Thyroid gland (tissue), 4 donors: ENCODE data around the gene CEP152. TPM values are rescaled to one million over a fixed set of nuclear protein-coding genes. Genes with fewer than 3 reads are reported as not detected.

ENCODE experiments used
- DNase-seq, 2 donors: peaks; one replicate each; pipeline ENCODE4 v3.0.0-alpha.2; 2019
- H3K27ac ChIP-seq, 3 donors: fragments of 200-600 bp; sonication (generic); 1 replicate in 2 of 3; 2 replicates in 1 of 3; pipeline ENCODE4 v1.5.1; 2016 to 2019; ENCODE audit warnings: mild to moderate bottlenecking in 1 of 3, moderate library complexity in 1 of 3
- H3K27me3 ChIP-seq: fragments of 200-600 bp; sonication (generic); one replicate; pipeline ENCODE4 v1.5.1; 2019
- H3K36me3 ChIP-seq, 2 donors: fragments of 200-600 bp; sonication (generic); one replicate each; pipeline ENCODE4 v1.5.1; 2016 to 2019
- H3K4me1 ChIP-seq, 2 donors: fragments of 200-600 bp; sonication (generic); one replicate each; pipeline ENCODE4 v1.5.1; 2017 to 2019
- H3K4me3 ChIP-seq, 3 donors: fragments of 200-600 bp; sonication (generic); replicated peaks in 1 of 3; 1 replicate in 2 of 3; 2 replicates in 1 of 3; pipeline ENCODE4 v1.5.1; 2016; ENCODE audit warnings: mild to moderate bottlenecking in 1 of 3
- H3K9me3 ChIP-seq: fragments of 200-600 bp; sonication (generic); one replicate; pipeline ENCODE4 v1.5.1; 2017
- CTCF ChIP-seq, 6 experiments: fragments of 200-600 bp in 3 of 6; fragments of 450-650 bp in 3 of 6; sonication (generic) in 3 of 6; IDR thresholded peaks; one replicate each; pipeline ENCODE4 v1.5.1; 2016 to 2019; ENCODE audit warnings: antibody characterized with exemption in 6 of 6, mild to moderate bottlenecking in 2 of 6, inconsistent platforms in 1 of 6, moderate library complexity in 1 of 6
- POLR2A ChIP-seq, 2 donors: fragments of 450-650 bp; IDR thresholded peaks; one replicate each; pipeline ENCODE4 v1.6.1; 2017; ENCODE audit warnings: antibody characterized with exemption in 2 of 2, mild to moderate bottlenecking in 2 of 2, moderate library complexity in 1 of 2
- WGBS, 2 donors: methylation state at CpG; one replicate each; pipeline ENCODE4 v1.1.5; 2017; 5-methylcytosine and 5-hydroxymethylcytosine counted together
- intact Hi-C: fragments of 100-400 bp; cut with DNase I; formaldehyde crosslinking; loops from one replicate; pipeline ENCODE4 v1.15.1; 2023
- total RNA-seq, 4 donors: library from RNA; depleted of rRNA; stranded (reverse); fragments of >200 nt; gene quantifications; one replicate each; pipeline ENCODE4 v1.2.3, GENCODE V29; 2016

Gene CEP152
- total RNA-seq, 4 donors from 2014 or later, result 5.5 to 7.7 (median 6.8) TPM

GRCh38 chr15:48705381-48705780 is 105.5 kb downstream of the CEP152 start:
- H3K4me3 ChIP-seq, result no peak overlapping the region
- H3K27me3 ChIP-seq, result no peaks in the 10 kb centered on the region
- H3K36me3 ChIP-seq, result no peaks in the 10 kb centered on the region
- 86 to 90% methylated on average over 1 of the region's 1 CpG for WGBS, 2 donors
- DNase-seq, result no peak
- intact Hi-C loops, result no loop called here
- no peaks in the 10 kb centered on the region for H3K9me3 ChIP-seq
- TF ChIP-seq POLR2A (IDR thresholded peaks at IDR 0.05), result no peak
- no peak for TF ChIP-seq CTCF (IDR thresholded peaks at IDR 0.05)
- no peak overlapping the region for H3K27ac ChIP-seq
- no peaks in the 10 kb centered on the region for H3K4me1 ChIP-seq

GRCh38 chr15:48703544-48703943 is 107.3 kb downstream of the CEP152 start:
- WGBS, 2 donors, result 92 to 98% methylated on average over 1 of the region's 1 CpG
- TF ChIP-seq CTCF (IDR thresholded peaks at IDR 0.05), result no peak
- TF ChIP-seq POLR2A (IDR thresholded peaks at IDR 0.05), result no peak
- Histone ChIP-seq H3K27me3 (no peaks in the 10 kb centered on the region), H3K4me1 (no peaks in the 10 kb centered on the region), H3K27ac (no peak overlapping the region), H3K9me3 (no peaks in the 10 kb centered on the region), H3K4me3 (no peak overlapping the region), H3K36me3 (no peaks in the 10 kb centered on the region)
- no peak for DNase-seq
- intact Hi-C loops, result no loop called here

GRCh38 chr15:48702569-48703236 is 108.2 kb downstream of the CEP152 start:
- no peaks in the 10 kb centered on the region for H3K9me3 ChIP-seq
- DNase-seq, result no peak
- H3K4me1 ChIP-seq, result no peaks in the 10 kb centered on the region
- H3K27ac ChIP-seq, result no peak overlapping the region
- H3K27me3 ChIP-seq, result no peaks in the 10 kb centered on the region
- no peak for TF ChIP-seq CTCF (IDR thresholded peaks at IDR 0.05)
- TF ChIP-seq POLR2A (IDR thresholded peaks at IDR 0.05), result no peak
- 96 to 98% methylated on average over 2 of the region's 2 CpGs for WGBS, 2 donors
- H3K4me3 ChIP-seq, result no peak overlapping the region
- H3K36me3 ChIP-seq, result no peaks in the 10 kb centered on the region
- intact Hi-C loops, result no loop called here

GRCh38 chr15:48696627-48697312 is 114.1 kb downstream of the CEP152 start:
- TF ChIP-seq CTCF (IDR thresholded peaks at IDR 0.05), result no peak
- TF ChIP-seq POLR2A (IDR thresholded peaks at IDR 0.05), result no peak
- DNase-seq, result no peak
- Histone ChIP-seq H3K4me3 (no peak overlapping the region), H3K27ac (no peak overlapping the region), H3K4me1 (no peaks in the 10 kb centered on the region), H3K9me3 (no peaks in the 10 kb centered on the region), H3K36me3 (no peaks in the 10 kb centered on the region), H3K27me3 (no peaks in the 10 kb centered on the region)
- intact Hi-C loops, result no loop called here
- 47 to 51% methylated on average over 3 of the region's 3 CpGs for WGBS, 2 donors

GRCh38 chr15:48695827-48696573 is 114.9 kb downstream of the CEP152 start:
- H3K27ac ChIP-seq, result no peak overlapping the region
- TF ChIP-seq POLR2A (IDR thresholded peaks at IDR 0.05), result no peak
- no peak overlapping the region for H3K4me3 ChIP-seq
- H3K4me1 ChIP-seq, result no peaks in the 10 kb centered on the region
- 75% methylated on average over 6 of the region's 6 CpGs for WGBS, 2 donors
- no peak for DNase-seq
- intact Hi-C loops, result no loop called here
- no peaks in the 10 kb centered on the region for H3K36me3 ChIP-seq
- H3K9me3 ChIP-seq, result no peaks in the 10 kb centered on the region
- no peaks in the 10 kb centered on the region for H3K27me3 ChIP-seq
